Measurements from ENCODE around the gene PES1.
"Not testable (repeated sequence)": the region's sequence is repeated elsewhere in the genome, so short reads cannot be mapped to it uniquely, and the experiment has no call there.

Gene PES1

GRCh38 chr22:30552719-30553118 is 39.0 kb downstream of the PES1 start:
- no peak for DNase-seq (ENCODE audit: low spot score)

GRCh38 chr22:30551813-30552212 is 39.9 kb downstream of the PES1 start:
- DNase-seq (ENCODE audit: low spot score) = not testable (repeated sequence)

- no peak for DNase-seq (ENCODE audit: low spot score)
Measured at GRCh38 chr22:30547188-30547587, 44.5 kb downstream of the PES1 start.

- DNase-seq (ENCODE audit: low spot score) = no peak
Measured at GRCh38 chr22:30546616-30547015, 45.1 kb downstream of the PES1 start, which contains the start of gene SEC14L6. TSS of gene SEC14L6 (minus strand) at chr22:30546741. CDS start at chr22:30546682, 59 bp downstream.

- DNase-seq (ENCODE audit: low spot score) = no peak
Measured at GRCh38 chr22:30542811-30543188, 48.9 kb downstream of the PES1 start.

- no peak for DNase-seq (ENCODE audit: low spot score)
Measured at GRCh38 chr22:30541961-30542810, 49.5 kb downstream of the PES1 start.

GRCh38 chr22:30541511-30541910 is 50.2 kb downstream of the PES1 start:
- DNase-seq (ENCODE audit: low spot score) = not testable (repeated sequence)

GRCh38 chr22:30539368-30539767 is 52.3 kb downstream of the PES1 start:
- DNase-seq (ENCODE audit: low spot score) = no peak

- DNase-seq (ENCODE audit: low spot score) = no peak
Measured at GRCh38 chr22:30538280-30538679, 53.4 kb downstream of the PES1 start.

GRCh38 chr22:30537083-30537731 is 54.5 kb downstream of the PES1 start:
- DNase-seq (ENCODE audit: low spot score) = no peak

- DNase-seq (ENCODE audit: low spot score) = no peak
Measured at GRCh38 chr22:30535182-30535581, 56.5 kb downstream of the PES1 start.

GRCh38 chr22:30531651-30532608 is 59.8 kb downstream of the PES1 start:
- no peak for DNase-seq (ENCODE audit: low spot score)

- no peak for DNase-seq (ENCODE audit: low spot score)
Measured at GRCh38 chr22:30526656-30527055, 65.1 kb downstream of the PES1 start.

All from LoVo (cell line).